ENCODE measurements around the gene PEAK3. TPM values are rescaled to one million over a fixed set of nuclear protein-coding genes. Genes with fewer than 3 reads are reported as not detected.

PEAK3 gene
- total and polyA plus RNA-seq, 5 donors: 0.84 to 3.1 (median 1.5) TPM

DNA sequence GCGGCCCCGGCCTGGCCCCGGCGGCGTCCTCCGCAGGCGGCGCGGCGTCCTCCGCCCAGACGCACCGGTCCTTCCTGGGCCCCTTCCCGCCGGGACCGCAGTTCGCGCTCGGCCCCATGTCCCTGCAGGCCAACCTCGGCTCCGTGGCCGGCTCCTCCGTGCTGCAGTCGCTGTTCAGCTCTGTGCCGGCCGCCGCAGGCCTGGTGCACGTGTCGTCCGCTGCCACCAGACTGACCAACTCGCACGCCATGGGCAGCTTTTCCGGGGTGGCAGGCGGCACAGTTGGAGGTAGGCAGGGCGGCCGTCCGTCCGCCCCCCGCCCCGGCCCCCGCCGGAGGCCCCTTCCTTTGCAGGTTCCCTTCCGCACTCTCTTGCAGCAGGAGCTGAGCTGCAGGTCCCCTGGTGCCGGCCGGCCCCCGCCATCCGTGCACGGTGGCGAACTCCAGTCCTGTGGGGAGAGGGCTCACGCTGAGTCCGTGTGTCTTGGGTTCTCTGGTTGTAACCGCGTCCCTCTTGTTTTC is 55.1 kb downstream of the PEAK3 start:
- Histone ChIP-seq H3K4me3 (ENCODE audit: low read length) (no peak overlapping the region), H3K9me3 (ENCODE audit: control insufficient read depth, low read length) (no peaks in the 10 kb centered on the region), H3K27me3 (ENCODE audit: control insufficient read depth, insufficient read depth) (no peaks in the 10 kb centered on the region), H3K27ac (ENCODE audit: low read length) (no peak overlapping the region), H3K4me1 (ENCODE audit: control insufficient read depth, insufficient read depth, low read length) (no peaks in the 10 kb centered on the region)
- DNase-seq (no peak), ATAC-seq (no peak)
- WGBS: 97% methylated on average over 53 of the region's 53 CpGs
- intact Hi-C loops (cut with DNase I): loop anchor here in 1 of 4 donors (10.0 kb wide), 1 partner anchor 72 kb away; the partner anchor contains the start of gene AP3D1

- Histone ChIP-seq H3K4me1 (ENCODE audit: control insufficient read depth, insufficient read depth, low read length) (no peaks in the 10 kb centered on the region), H3K27me3 (ENCODE audit: control insufficient read depth, insufficient read depth) (no peaks in the 10 kb centered on the region), H3K4me3 (ENCODE audit: low read length) (no peak overlapping the region), H3K27ac (ENCODE audit: low read length) (no peak overlapping the region), H3K9me3 (ENCODE audit: control insufficient read depth, low read length) (no peaks in the 10 kb centered on the region)
- intact Hi-C loops (cut with DNase I): loop anchor here in 1 of 4 donors (10.0 kb wide), 1 partner anchor 71 kb away; the partner anchor contains the start of gene AP3D1
- 93% methylated on average over 59 of the region's 59 CpGs for WGBS
- DNase-seq (no peak), ATAC-seq (no peak)
Measured at GRCh38 chr19:2226051-2226839, 55.7 kb downstream of the PEAK3 start.

- 94% methylated on average over 32 of the region's 32 CpGs for WGBS
- Histone ChIP-seq H3K4me1 (ENCODE audit: control insufficient read depth, insufficient read depth, low read length) (no peaks in the 10 kb centered on the region), H3K4me3 (ENCODE audit: low read length) (no peak overlapping the region), H3K27ac (ENCODE audit: low read length) (no peak overlapping the region), H3K9me3 (ENCODE audit: control insufficient read depth, low read length) (no peaks in the 10 kb centered on the region), H3K27me3 (ENCODE audit: control insufficient read depth, insufficient read depth) (no peaks in the 10 kb centered on the region)
- intact Hi-C loops (cut with DNase I): loop anchor here in 1 of 4 donors (10.0 kb wide), 1 partner anchor 71 kb away; the partner anchor contains the start of gene AP3D1
- no peak for DNase-seq
- no peak for ATAC-seq
Measured at GRCh38 chr19:2225415-2226050, 56.4 kb downstream of the PEAK3 start.

- ATAC-seq: no peak
- intact Hi-C loops (cut with DNase I): loop anchor here in 1 of 4 donors (10.0 kb wide), 1 partner anchor 70 kb away; the partner anchor contains the start of gene AP3D1
- WGBS: 84% methylated on average over 13 of the region's 13 CpGs
Measured at GRCh38 chr19:2224754-2225349, 57.1 kb downstream of the PEAK3 start.

More at GRCh38 chr19:2224754-2225349, 57.1 kb downstream of the PEAK3 start:
- H3K9me3 ChIP-seq (ENCODE audit: control insufficient read depth, low read length): no peaks in the 10 kb centered on the region
- no peak overlapping the region for H3K27ac ChIP-seq (ENCODE audit: low read length)
- H3K27me3 ChIP-seq (ENCODE audit: control insufficient read depth, insufficient read depth): no peaks in the 10 kb centered on the region
- no peaks in the 10 kb centered on the region for H3K4me1 ChIP-seq (ENCODE audit: control insufficient read depth, insufficient read depth, low read length)
- no peak for DNase-seq
- no peak overlapping the region for H3K4me3 ChIP-seq (ENCODE audit: low read length)

Small RNA genes lying within 50 kb of the gene (microRNA-seq; reads per million reads assigned to microRNA genes)
- 2.1 to 5.5 reads per million in 2 donors for gene MIR1227
- 0 reads per million in 2 donors for gene MIR4321

Other genes starting within 250 kb of the PEAK3 start
- 100 to 1,000 TPM in 3 of 4 donors, 10 to 100 TPM in 1; 96.9 to 151 (median 122) TPM for gene MKNK2, start 230.9 kb downstream of the PEAK3 start, total RNA-seq
- gene MKNK2, start 230.9 kb downstream of the PEAK3 start, polyA plus RNA-seq: 75.9 TPM
- gene MOB3A, start 185.8 kb downstream of the PEAK3 start, total RNA-seq: 10 to 100 TPM; 20.9 to 27.0 (median 21.8) TPM
- gene MOB3A, start 185.8 kb downstream of the PEAK3 start, polyA plus RNA-seq: 9.5 TPM
- gene IZUMO4, start 185.3 kb downstream of the PEAK3 start, total RNA-seq: 1 to 10 TPM; 1.1 to 3.3 (median 2.3) TPM
- gene IZUMO4, start 185.3 kb downstream of the PEAK3 start, polyA plus RNA-seq: 2.7 TPM
- 100 to 1,000 TPM in 2 of 4 donors, 10 to 100 TPM in 2; 82.7 to 145 (median 92.9) TPM for gene AP3D1, start 130.6 kb downstream of the PEAK3 start, total RNA-seq
- 87.3 TPM for gene AP3D1, start 130.6 kb downstream of the PEAK3 start, polyA plus RNA-seq
- 10 to 100 TPM; 12.3 to 17.1 (median 13.4) TPM for gene DOT1L, start 118.2 kb downstream of the PEAK3 start, total RNA-seq
- gene DOT1L, start 118.2 kb downstream of the PEAK3 start, polyA plus RNA-seq: 6.0 TPM
- 10 to 100 TPM; 39.9 to 51.8 (median 45.8) TPM for gene PLEKHJ1, start 45.8 kb downstream of the PEAK3 start, total RNA-seq
- 65.2 TPM for gene PLEKHJ1, start 45.8 kb downstream of the PEAK3 start, polyA plus RNA-seq
- gene SF3A2, start 45.4 kb downstream of the PEAK3 start, total RNA-seq: 10 to 100 TPM; 30.0 to 34.9 (median 33.1) TPM
- gene SF3A2, start 45.4 kb downstream of the PEAK3 start, polyA plus RNA-seq: 26.4 TPM
- gene AMH, start 32.9 kb downstream of the PEAK3 start, total RNA-seq: 1 to 10 TPM in 2 of 4 donors, under 1 TPM in 2; 0.31 to 1.6 (median 1.1) TPM
- gene AMH, start 32.9 kb downstream of the PEAK3 start, polyA plus RNA-seq: 0.36 TPM
- gene JSRP1, start 25.8 kb downstream of the PEAK3 start, total RNA-seq: not detected
- gene JSRP1, start 25.8 kb downstream of the PEAK3 start, polyA plus RNA-seq: 0.75 TPM
- gene LINGO3, start 26.0 kb upstream of the PEAK3 start, total RNA-seq: not detected
- not detected for gene LINGO3, start 26.0 kb upstream of the PEAK3 start, polyA plus RNA-seq
- 10 to 100 TPM; 33.0 to 49.9 (median 41.4) TPM for gene LSM7, start 46.4 kb upstream of the PEAK3 start, total RNA-seq
- 123 TPM for gene LSM7, start 46.4 kb upstream of the PEAK3 start, polyA plus RNA-seq
- gene SPPL2B, start 46.5 kb upstream of the PEAK3 start, total RNA-seq: 10 to 100 TPM; 27.1 to 40.2 (median 31.8) TPM
- 28.1 TPM for gene SPPL2B, start 46.5 kb upstream of the PEAK3 start, polyA plus RNA-seq
- gene TMPRSS9, start 78.1 kb upstream of the PEAK3 start, total RNA-seq: under 1 TPM in 2 of 4 donors, not detected in 2; 0.09 to 0.12 TPM
- not detected for gene TMPRSS9, start 78.1 kb upstream of the PEAK3 start, polyA plus RNA-seq
- 10 to 100 TPM; 73.9 to 91.2 (median 81.2) TPM for gene TIMM13, start 145.4 kb upstream of the PEAK3 start, total RNA-seq
- 69.6 TPM for gene TIMM13, start 145.4 kb upstream of the PEAK3 start, polyA plus RNA-seq
- gene LMNB2, start 174.8 kb upstream of the PEAK3 start, total RNA-seq: 10 to 100 TPM in 3 of 4 donors, 1 to 10 TPM in 1; 9.6 to 21.6 (median 14.9) TPM
- gene LMNB2, start 174.8 kb upstream of the PEAK3 start, polyA plus RNA-seq: 12.1 TPM
- gene GADD45B, start 194.0 kb upstream of the PEAK3 start, total RNA-seq: 100 to 1,000 TPM in 2 of 4 donors, 10 to 100 TPM in 2; 52.4 to 205 (median 78.9) TPM
- gene GADD45B, start 194.0 kb upstream of the PEAK3 start, polyA plus RNA-seq: 195 TPM

All from right cardiac atrium (tissue), 5 donors.